ENCODE data around the gene PRKCH. TPM values are rescaled to one million over a fixed set of nuclear protein-coding genes. Genes with fewer than 3 reads are reported as not detected.
A peak's percentile ranks its signal among the peaks of the same experiment; 100 is the strongest.
"Not testable (repeated sequence)": the region's sequence is repeated elsewhere in the genome, so short reads cannot be mapped to it uniquely, and the experiment has no call there.

PRKCH gene
- total RNA-seq, 1 donor from 2014 or later, result 373 TPM

DNA sequence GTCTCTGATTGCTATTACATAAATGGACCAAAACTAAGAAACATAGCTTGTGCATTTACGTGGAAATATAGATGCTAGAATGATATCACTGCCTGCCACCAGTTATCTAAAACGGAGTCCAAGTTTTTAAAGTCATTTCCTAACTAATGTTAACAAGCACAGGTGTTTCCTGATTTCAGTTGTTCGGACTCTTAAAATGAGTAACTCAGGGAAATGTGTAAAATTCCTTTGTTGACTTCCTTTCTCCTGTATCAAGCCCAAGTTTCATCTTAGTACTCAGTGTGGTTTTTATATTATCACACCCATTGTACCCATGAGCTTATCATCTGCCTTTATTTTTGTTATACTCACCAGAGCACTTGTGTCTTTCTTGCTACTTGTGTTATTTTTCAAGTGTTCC, 13.2 kb upstream of the PRKCH start:
- DNase-seq (ENCODE audit: low read depth in 2 of 2), result peak; percentile 91 to 95

DNA sequence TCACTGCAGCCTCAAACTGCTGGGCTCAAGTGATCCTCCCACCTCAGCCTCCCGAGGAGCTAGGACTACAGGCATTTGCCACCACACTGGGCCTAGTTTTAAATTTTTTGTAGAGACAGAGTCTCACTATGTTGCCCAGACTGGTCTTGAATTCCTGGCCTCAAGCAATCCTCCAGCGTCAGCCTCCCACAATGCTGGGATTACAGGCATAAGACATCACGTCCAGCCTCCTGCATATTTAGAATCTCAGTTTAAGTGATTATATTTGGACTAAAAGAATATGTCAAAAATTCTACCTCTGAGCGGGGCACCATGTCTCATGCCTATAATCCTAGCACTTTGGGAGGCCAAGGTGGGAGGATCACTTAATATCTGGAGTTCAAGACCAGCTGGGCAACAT, 12.7 kb upstream of the PRKCH start:
- not testable (repeated sequence) for DNase-seq (ENCODE audit: low read depth in 2 of 2)

DNA sequence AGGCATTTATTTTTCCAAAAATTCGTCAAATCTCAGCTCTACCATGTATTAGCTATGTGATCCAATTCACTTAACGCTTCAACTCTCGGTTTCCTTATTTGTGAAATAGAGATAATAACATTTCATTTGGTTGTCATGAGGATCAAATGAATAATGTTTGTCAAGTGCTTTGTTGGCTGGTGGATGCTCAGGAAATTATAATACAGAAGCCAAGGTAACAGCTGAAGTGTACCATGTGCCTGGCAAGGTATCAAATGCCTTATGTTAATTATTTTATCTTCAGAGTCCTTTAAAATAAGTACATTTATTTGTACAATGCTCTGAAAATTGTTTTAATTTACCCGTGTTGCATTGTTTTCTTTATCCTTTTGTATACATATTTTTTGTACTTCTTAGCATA, 6.1 kb upstream of the PRKCH start:
- peak in 1 of 2 donors; percentile 53 for DNase-seq (ENCODE audit: low read depth in 2 of 2)

DNA sequence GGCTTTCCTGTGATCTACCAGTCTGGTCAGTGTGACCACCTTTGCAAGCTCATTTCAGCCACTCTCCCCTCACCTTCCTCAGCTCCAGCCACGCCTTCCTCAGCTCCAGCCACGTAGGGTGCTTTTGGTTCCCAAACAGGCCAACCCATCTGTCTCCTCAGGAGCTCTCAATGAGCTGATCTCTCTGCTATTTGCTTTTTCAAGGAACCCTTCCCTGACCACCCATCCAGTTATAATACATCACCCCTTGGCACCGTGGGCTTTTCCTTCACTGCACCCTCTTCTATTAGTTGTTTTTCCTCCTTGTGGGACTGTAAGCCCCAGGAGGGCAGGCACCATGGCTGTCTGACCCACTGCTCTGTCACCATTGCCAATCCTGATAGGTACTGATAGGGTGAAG, 2.3 kb upstream of the PRKCH start:
- DNase-seq (ENCODE audit: low read depth in 2 of 2), result no peak

DNA sequence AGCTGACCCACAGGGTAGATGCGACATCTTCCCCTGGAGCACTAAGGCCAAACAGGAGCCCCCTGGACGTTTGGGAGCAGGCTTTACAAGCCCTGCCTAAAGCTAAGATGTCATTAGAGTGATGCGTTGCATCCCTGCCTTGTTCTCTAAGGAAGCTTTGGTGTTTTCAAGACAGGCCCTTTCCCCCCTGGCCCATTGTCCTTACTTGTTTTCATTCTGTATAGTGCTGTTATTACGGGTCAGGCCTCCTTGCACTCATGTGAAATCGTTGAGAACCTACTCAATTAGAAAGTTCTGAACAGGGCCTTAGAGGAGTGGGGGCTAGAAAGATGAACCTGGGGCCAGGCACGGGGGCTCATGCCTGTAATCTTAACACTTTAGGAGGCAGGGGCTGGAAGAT, 1.7 kb upstream of the PRKCH start:
- DNase-seq (ENCODE audit: low read depth in 2 of 2), result no peak

DNA sequence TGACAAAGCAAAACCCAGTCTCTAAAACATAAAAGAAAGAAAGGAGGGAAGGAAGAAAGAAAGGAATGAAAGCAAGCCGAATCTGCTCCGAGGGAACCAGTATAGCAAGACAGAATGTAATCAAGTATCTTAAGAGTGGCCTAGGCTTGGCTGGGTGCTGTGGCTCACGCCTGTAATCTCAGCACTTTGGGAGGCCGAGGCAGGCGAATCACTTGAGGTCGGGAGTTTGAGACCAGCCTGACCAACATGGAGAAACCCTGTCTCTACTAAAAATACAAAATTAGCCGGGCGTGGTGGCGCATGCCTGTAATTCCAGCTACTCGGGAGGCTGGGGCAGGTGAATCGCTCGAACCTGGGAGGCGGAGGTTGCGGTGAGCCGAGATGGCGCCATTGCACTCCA, 1.2 kb upstream of the PRKCH start:
- DNase-seq (ENCODE audit: low read depth in 2 of 2), result not testable (repeated sequence)

DNA sequence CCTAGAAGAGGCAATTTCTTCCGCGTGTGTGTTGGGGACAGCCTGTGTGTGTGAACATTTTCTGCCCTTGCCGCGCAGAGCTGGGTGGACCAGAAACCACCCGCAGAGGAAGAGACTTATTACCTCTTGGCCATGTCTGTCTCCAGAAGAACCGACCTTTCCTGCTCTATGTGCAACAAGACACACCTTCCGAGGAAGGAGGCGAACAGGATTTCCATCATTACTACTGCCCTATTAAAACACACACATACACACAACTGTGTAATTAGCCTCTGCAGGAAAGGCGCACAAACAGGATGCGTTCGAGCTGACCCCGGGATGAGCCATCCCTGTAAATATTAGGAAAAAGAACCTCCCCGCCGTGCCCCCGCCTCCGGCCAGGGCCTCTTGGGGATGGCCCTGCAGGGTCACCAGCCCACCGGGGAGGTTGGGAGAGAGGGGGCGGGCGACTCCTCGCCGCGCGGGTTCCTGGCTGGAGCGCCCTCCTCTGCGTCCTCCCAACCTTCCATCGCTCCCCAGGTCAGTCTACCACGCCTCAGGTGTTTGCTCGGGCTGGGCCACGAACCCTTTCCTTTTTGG, 484 bp upstream of the PRKCH start:
- peak; percentile 54 to 74 for DNase-seq (ENCODE audit: low read depth in 2 of 2)

DNA sequence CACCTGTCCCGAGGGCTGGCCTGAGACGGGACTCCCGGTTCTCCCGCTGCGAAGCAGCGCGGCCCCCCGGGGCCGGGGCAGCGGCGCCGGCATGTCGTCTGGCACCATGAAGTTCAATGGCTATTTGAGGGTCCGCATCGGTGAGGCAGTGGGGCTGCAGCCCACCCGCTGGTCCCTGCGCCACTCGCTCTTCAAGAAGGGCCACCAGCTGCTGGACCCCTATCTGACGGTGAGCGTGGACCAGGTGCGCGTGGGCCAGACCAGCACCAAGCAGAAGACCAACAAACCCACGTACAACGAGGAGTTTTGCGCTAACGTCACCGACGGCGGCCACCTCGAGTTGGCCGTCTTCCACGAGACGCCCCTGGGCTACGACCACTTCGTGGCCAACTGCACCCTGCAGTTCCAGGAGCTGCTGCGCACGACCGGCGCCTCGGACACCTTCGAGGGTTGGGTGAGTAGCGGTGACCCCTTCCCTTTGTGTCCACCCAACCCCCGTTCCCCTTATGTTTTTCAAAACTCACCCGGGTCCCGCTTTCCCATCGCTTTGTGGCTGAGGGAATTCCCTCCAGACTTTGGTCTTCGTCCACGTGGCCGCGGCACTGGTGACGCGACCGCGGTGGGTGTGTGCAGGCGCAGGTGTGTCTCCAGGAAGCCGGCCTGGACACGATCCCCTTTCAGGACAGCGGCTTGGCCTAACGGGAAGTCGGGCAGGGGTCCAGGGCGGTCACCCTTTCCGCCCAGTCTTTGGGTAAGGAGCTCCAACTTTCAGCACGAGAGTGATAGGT, 826 bp downstream of the PRKCH start:
- peak in 1 of 2 donors; percentile 66 for DNase-seq (ENCODE audit: low read depth in 2 of 2)

DNA sequence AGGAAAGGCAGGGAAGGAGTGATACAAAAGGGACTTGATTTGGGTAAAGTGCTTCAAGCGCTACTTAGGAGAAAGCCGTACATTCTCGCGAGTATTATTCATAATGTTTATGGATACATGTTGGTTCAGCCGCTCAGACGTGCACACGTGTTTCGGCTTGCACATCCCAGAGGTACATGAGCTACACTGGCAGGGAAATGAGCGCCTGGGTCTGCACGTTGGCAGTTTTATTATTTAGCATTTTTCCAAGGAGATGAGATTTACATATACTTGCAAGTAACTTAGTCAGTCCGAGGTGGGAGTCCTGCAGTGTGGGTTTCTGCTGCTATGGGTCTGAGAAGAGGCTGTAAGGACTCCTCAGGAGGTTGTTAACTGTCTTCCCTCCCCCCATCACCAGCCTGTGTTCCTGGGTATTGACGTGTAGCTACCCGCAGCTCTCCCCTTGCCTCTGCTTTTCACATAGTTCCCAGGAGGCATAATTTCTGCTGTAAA, 1.5 kb downstream of the PRKCH start:
- peak; percentile 72 to 75 for DNase-seq (ENCODE audit: low read depth in 2 of 2)

DNA sequence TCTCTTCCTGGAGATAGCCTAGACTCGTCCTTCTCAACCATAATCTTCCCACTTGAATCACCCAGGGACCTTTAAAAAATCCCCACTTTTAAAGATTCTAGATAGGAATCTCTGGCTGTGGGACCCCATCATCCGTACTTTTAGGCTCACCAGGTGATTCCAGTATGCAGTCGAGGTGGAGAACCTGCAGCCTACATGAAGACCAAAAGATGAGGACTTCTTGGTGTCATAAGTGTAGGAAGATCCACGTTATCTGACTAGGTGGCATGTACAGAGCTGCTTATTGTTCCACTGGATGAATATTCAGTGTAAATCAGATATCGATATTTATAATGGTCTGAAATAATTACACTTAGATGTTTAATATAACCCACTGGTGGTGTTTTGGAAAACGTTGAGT, 2.6 kb downstream of the PRKCH start:
- no peak for DNase-seq (ENCODE audit: low read depth in 2 of 2)

DNA sequence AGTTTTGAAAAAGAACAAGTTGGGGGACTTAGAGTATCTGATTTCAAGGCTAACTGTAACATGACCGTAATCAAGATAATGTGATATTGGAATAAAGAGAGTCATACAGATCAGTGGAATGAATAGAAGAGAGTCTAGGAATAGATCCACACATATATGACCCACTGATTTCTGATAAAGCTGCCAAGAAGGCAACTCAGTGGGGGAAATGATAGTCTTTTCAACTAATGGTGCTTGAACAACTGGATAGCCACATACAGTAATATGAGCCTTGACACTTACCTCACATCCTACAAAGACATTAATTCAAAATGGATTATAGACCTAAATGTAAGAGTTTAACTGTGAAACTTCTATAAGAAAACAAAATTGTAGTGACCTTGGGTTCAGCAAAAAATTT, 3.8 kb downstream of the PRKCH start:
- no peak for DNase-seq (ENCODE audit: low read depth in 2 of 2)

DNA sequence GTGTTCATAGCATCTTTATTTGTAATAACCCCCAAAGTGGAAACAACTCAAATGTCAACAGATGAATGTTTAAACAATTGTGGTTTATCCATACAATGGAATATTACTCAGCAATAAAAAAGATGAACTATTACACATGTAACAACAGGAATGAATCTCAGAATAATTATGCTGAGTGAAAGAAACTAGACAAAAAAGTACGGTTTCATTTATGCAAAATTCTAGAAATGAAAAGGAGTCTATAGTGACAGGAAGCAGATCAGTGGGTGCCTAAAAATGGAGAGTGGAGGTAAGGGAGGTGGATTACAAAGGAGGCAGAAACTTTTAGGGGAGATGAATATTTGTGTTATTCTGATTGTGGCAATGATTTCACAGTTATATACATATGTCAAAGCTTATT, 4.8 kb downstream of the PRKCH start:
- DNase-seq (ENCODE audit: low read depth in 2 of 2), result no peak

DNA sequence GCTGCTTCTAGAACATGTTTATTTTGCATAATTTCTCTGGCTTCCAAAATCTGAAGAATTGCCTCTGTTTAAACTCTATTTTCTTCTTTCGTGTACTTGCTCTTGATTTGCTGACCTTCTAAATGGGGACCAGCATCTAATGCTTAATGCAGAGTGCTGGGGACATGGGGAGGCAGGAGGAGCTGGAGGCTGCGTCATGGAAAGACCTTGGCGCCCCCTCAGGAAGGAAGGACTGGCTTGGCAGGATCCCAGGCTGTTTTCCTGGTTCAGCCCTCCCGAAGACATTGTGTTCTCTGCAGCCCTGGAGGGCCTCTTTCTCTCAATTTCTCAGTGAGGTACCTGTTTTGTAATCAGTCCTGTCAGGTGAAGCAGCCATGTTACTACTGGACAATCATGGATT, 5.5 kb downstream of the PRKCH start:
- DNase-seq (ENCODE audit: low read depth in 2 of 2), result peak; percentile 95 to 96

DNA sequence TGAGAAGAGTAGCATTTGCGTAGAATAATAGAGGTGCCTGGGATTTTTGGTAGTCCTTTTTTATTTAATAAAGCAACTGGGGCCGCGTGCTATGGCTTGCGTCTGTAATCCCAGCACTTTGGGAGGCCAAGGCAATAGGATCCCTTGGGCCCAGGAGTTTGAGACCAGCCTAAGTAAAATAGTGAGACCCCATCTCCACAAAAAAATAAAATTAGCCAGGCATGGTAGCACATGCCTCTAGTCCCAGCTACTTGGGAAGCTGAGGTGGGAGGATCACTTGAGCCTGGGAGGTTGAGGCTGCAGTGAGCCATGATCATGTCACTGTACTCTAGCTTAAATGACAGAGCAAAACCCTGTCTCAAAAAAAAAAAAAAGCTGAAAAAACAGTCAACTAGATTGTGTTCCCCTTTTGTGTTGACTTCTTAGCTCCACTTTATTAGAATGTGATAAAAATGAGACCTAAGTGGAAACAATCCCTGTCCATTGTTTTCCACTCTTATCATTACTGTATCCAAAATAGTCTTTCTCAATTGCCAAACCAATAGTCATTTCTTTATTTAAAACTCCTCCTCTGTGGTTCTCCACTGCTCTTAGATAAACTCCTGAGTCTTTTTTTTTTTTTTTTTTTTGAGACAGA, 7.4 kb downstream of the PRKCH start:
- DNase-seq (ENCODE audit: low read depth in 2 of 2), result peak in 1 of 2 donors; percentile 35

DNA sequence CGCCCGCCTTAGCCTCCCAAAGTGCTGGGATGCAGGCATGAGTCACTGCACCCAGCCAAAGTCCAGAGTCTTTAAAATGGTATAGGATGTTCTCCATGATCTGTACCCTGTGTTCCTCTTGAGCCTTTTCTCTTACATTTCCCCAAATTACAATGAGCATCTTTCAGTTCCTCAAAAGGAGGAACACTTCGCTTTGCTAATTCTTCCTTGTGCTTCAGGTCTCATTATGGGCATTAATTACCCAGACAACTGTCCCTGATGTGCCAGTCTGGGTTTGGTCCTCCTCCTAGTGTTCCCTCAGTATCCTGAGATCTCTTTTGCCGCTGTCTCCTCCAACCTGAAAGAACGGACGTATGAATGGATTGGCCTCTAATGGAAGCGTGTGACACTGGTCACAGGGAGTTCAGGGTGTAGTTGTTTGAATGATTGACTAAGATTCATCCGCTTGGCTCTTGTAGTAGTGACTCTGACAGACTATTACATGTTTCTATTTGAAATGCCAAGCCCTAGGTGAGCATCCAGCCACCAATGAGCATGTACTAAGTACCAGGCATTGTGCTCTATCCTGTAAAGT, 8.2 kb downstream of the PRKCH start:
- no peak for DNase-seq (ENCODE audit: low read depth in 2 of 2)

DNA sequence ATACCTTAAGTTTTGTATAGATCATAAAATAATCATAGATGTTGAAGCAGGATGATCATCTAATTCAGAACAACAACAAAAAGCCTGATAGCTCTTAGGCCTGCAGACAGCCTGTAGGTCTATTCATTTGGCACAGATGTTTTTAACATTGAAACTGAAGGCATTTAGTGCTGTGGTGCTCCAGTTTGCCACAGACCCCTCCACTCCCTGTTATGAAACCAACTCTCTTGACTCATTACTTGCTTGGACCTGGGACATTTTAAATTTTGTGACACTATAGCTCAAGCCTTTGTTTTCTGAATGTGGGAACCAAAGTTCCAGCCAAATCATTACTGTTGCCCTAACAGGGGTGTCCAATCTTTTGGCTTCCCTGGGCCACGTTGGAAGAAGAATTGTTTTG, 9.1 kb downstream of the PRKCH start:
- DNase-seq (ENCODE audit: low read depth in 2 of 2), result no peak

DNA sequence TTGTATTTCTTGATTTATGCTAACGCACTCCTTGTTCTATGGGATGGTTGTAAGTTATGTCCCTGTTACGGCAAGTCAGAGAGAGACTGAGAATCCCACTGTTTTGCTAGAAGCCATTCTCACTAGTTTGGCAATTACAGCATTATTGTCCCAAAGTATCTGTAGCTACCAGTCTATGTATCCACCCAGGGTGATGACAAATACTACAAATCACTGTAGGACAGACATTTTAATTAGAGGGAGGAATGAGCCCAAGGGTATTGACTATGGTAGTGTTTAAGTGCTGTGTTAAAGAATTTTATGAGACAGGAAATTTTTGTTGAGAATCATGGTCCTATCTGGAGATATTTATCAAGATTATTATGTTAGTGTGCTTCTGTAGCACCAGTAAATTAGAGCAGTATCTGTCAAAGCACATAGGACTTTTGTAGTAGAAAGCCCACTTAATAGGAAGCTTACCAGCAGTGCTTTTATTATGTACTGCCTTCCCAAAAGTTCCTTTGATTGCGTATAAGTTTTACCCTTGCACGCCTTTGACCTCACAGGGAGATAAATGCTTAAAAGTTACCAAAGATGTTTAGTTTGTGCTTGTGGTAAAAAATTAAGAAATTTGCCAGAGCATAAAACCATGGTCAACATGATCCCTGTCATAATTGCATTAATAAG, 10.7 kb downstream of the PRKCH start:
- no peak for DNase-seq (ENCODE audit: low read depth in 2 of 2)

DNA sequence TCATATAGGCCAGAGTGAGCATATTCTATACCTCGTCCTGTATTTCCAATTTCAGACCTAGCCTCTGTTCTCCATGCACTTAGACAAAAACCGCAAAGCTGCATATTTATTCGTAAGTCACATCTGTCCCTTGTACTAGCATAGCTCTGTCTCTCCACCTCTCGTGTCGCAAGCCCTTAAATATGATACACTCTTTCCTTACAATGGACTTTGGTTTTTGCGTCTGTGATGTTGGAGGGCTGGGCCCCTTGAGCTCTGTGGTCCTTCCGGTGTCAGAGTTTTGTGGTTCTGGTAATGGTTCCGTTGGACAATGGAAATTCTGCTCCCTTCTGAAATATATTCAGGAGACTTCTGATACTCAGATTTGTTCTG, 11.3 kb downstream of the PRKCH start:
- DNase-seq (ENCODE audit: low read depth in 2 of 2), result no peak

DNA sequence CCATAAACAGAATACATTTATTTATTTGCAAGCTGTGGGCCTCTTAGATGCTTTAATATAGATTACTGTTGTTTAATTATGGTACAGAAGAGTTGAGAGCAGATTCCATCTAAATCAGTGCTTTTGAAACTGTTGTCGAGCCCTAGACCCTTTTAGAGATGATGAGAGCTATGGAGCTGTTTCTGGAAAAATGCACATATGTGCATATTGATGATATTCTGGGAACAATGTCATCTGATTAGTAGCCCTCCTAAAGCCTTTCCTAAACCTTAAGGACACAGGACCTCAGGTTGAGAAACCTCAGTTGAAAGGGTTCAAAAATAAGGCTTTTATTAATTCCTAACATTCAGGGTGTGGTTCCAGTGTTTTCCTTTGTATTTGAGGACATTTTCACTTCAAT, 11.7 kb downstream of the PRKCH start:
- no peak for DNase-seq (ENCODE audit: low read depth in 2 of 2)

DNA sequence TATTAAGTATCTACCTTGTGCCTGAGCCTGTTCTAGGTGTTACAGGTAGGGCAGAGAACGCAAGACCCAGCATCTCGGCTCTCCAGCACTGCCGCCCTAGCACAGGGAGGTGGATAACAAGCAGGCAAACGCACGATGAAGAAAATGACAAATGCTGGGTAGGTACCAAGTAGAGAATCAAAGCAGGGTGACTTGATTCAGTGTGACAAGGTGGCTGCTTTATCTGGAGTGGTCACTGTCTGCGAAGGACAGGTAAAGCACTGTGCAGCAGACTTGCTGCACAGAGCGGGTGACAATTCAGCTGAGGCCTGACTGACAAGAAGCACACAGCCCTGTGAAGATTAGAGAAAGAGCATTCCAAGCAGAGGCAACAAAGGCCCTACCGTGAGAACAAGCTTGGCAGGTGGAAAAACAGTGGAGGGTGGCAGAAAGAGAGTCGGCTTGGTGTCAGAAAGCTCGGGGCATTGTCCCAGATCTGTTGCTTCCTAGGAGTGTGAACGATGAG, 12.9 kb downstream of the PRKCH start:
- DNase-seq (ENCODE audit: low read depth in 2 of 2), result no peak

DNA sequence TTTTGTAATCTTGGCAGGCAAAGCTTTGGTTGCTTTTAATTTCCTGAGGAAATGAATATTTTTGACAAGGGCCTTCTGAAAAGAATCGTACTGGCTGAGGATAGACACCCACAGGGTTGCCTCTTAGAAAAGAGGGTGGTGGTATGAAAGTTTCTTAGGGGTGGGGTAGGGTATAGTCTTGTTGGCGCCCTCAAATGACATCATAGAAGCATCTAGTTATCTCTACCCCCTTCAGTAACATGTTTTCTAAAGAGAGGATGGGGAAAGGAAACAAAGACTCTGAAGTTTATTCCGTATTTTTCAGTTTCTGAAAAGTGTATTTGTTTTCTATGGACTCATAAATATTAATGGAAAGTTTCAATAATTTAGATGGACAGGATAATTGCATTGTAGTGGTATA, 13.7 kb downstream of the PRKCH start:
- no peak for DNase-seq (ENCODE audit: low read depth in 2 of 2)

Data from lung microvascular endothelial cell (primary cell).